DOHH2 (cell line): ENCODE measurements around the gene FARS2.

Experiments used
- H3F3A ChIP-seq: fragments of 200-600 bp; sonication (generic), shearing (Covaris generic); 2 replicates; pipeline ENCODE4 v1.6.0; 2016; ENCODE audit warnings: antibody characterized with exemption, mild to moderate bottlenecking; ENCODE audit not compliant: control insufficient read depth, insufficient read depth
- H3K27ac ChIP-seq: fragments of 200-600 bp; sonication (generic); 2 replicates; pipeline ENCODE4 v1.5.1; 2014; ENCODE audit warnings: low read depth, mild to moderate bottlenecking, low read length, moderate library complexity
- H3K27me3 ChIP-seq: fragments of 200-600 bp; sonication (generic); 2 replicates; pipeline ENCODE4 v1.6.1; 2014; ENCODE audit warnings: mild to moderate bottlenecking, low read length, mixed read lengths; ENCODE audit not compliant: control insufficient read depth
- H3K36me3 ChIP-seq: fragments of 200-600 bp; sonication (generic); 2 replicates; pipeline ENCODE4 v1.6.1; 2014; ENCODE audit warnings: mild to moderate bottlenecking, low read length, moderate library complexity, mixed read lengths; ENCODE audit not compliant: control insufficient read depth
- H3K4me1 ChIP-seq: fragments of 200-600 bp; sonication (generic); 2 replicates; pipeline ENCODE4 v1.6.1; 2014; ENCODE audit warnings: mild to moderate bottlenecking, low read length, mixed read lengths; ENCODE audit not compliant: control insufficient read depth
- H3K4me2 ChIP-seq: fragments of 200-600 bp; sonication (generic); 2 replicates; pipeline ENCODE4 v1.6.0; 2014; ENCODE audit warnings: mild to moderate bottlenecking, low read length, moderate library complexity
- H3K4me3 ChIP-seq: fragments of 200-600 bp; sonication (generic); 2 replicates; pipeline ENCODE4 v1.5.1; 2014; ENCODE audit warnings: mild to moderate bottlenecking, low read length, mixed read lengths
- H3K79me2 ChIP-seq: fragments of 200-600 bp; sonication (generic); 2 replicates; pipeline ENCODE4 v1.6.1; 2014; ENCODE audit warnings: mild to moderate bottlenecking, low read length, mixed read lengths; ENCODE audit not compliant: control insufficient read depth
- H3K9me2 ChIP-seq: fragments of 200-600 bp; sonication (generic); replicated peaks from 2 replicates; pipeline ENCODE4 v1.6.1; 2014; ENCODE audit warnings: mild to moderate bottlenecking, low read length, mixed read lengths; ENCODE audit not compliant: control insufficient read depth
- H3K9me3 ChIP-seq: fragments of 200-600 bp; sonication (generic); 2 replicates; pipeline ENCODE4 v1.6.1; 2014; ENCODE audit warnings: antibody characterized with exemption, low read length, mixed read lengths; ENCODE audit not compliant: control insufficient read depth, insufficient read depth
- H4K20me1 ChIP-seq: fragments of 200-600 bp; sonication (generic); 2 replicates; pipeline ENCODE4 v1.6.0; 2014; ENCODE audit warnings: low read depth, mild to moderate bottlenecking, antibody characterized with exemption, low read length, moderate library complexity; ENCODE audit not compliant: control insufficient read depth, insufficient read depth
- CTCF ChIP-seq: fragments of 200-600 bp; sonication (generic); IDR thresholded peaks from one replicate; pipeline ENCODE4 v1.5.1; 2014; ENCODE audit warnings: antibody characterized with exemption, mild to moderate bottlenecking, low read depth, low read length; ENCODE audit not compliant: poor library complexity, severe bottlenecking
- EZH2phosphoT487 ChIP-seq: fragments of 200-600 bp; sonication (generic); IDR thresholded peaks from 2 replicates; pipeline ENCODE4 v1.6.1; 2017; ENCODE audit warnings: borderline replicate concordance, mild to moderate bottlenecking, antibody characterized with exemption, low read length, moderate library complexity, mixed read lengths

The FARS2 gene

DNA sequence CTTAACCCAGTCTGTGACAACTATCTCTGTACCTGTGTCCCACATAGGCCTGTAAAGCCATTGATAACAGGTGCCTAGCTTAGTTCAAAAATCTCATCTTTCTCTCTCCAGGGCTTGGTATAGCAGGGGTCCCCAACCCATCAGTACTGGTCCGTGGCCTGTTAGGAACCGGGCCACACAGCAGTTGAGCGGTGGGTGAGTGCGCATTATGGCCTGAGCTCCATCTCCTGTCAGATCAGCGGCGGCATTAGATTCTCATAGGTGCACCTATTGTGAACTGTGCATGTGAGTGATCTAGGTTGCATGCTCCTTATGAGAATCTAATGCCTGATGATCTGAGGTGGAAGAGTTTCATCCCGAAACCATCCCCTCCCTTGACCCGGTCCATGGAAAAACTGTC is 3.9 kb upstream of the FARS2 start:
- Histone ChIP-seq H3K36me3 (peaks cover 32% of the 10 kb centered on the region), H3K4me2 (no peak overlapping the region), H3K9me3 (no peaks in the 10 kb centered on the region), H3K79me2 (peaks cover 68% of the 10 kb centered on the region), H3K4me1 (peaks cover 15% of the 10 kb centered on the region), H3F3A (0 out of 2 replicates have a peak, but pooled peaks cover 3% of the 10 kb centered on the region), H3K27me3 (no peaks in the 10 kb centered on the region), H4K20me1 (no peaks in the 10 kb centered on the region), H3K4me3 (no peak overlapping the region), H3K27ac (no peak overlapping the region), H3K9me2 (no peaks in the 10 kb centered on the region)
- TF ChIP-seq EZH2phosphoT487 (no peak), CTCF (no peak)

DNA sequence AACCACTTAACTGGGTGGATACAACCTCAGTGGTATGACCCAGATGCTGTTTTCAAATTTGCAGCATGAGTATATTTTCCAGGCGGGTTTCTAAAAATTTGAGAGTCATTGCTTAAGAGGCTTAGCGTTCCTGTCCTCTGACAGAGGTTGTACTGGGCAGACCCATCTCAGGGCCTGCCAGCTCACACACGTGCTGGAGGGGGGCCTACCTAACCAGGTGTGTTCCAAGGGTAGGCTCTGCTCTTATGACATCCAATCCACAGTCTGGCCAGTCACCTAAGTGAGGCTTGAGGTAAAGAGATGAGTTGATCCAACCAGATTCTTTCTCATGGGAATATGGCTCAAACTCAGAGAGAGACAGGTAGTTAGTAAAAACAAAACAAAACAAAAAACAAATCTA is 1.9 kb upstream of the FARS2 start:
- Histone ChIP-seq H4K20me1 (no peaks in the 10 kb centered on the region), H3K4me1 (peaks cover 20% of the 10 kb centered on the region), H3K9me3 (no peaks in the 10 kb centered on the region), H3K9me2 (no peaks in the 10 kb centered on the region), H3F3A (0 out of 2 replicates have a peak, but pooled peaks cover 3% of the 10 kb centered on the region), H3K27ac (no peak overlapping the region), H3K79me2 (peaks cover 80% of the 10 kb centered on the region), H3K36me3 (peaks cover 17% of the 10 kb centered on the region), H3K4me3 (peak overlapping the region; percentile 93), H3K4me2 (peak overlapping the region; percentile 70), H3K27me3 (no peaks in the 10 kb centered on the region)
- TF ChIP-seq EZH2phosphoT487 (no peak), CTCF (no peak)

GRCh38 chr6:5260111-5260620 is 1.1 kb upstream of the FARS2 start:
- Histone ChIP-seq H3K4me1 (peaks cover 20% of the 10 kb centered on the region), H3K9me2 (no peaks in the 10 kb centered on the region), H3K27ac (peak overlapping the region; percentile 7; the same call in 1 of the 2 replicates), H3F3A (0 out of 2 replicates have a peak, but pooled peaks cover 3% of the 10 kb centered on the region), H3K36me3 (peaks cover 17% of the 10 kb centered on the region), H3K4me3 (peak overlapping the region; percentile 93), H3K27me3 (no peaks in the 10 kb centered on the region), H3K4me2 (peak overlapping the region; percentile 70), H4K20me1 (no peaks in the 10 kb centered on the region), H3K79me2 (peaks cover 80% of the 10 kb centered on the region), H3K9me3 (no peaks in the 10 kb centered on the region)
- TF ChIP-seq EZH2phosphoT487: no peak
- no peak for TF ChIP-seq CTCF
